Endothelial cell of umbilical vein (primary cell): Measurements from ENCODE around the gene FANK1.

ENCODE experiments used
- EZH2 ChIP-seq: IDR thresholded peaks from 2 replicates; pipeline ENCODE4 v1.6.1; 2012; ENCODE audit warnings: borderline replicate concordance, low read depth, mild to moderate bottlenecking, moderate library complexity, low read length, inconsistent platforms; ENCODE audit not compliant: severe bottlenecking
- POLR2A ChIP-seq: IDR thresholded peaks from 2 replicates; pipeline ENCODE4 v1.6.1; 2012; ENCODE audit warnings: low read depth, mild to moderate bottlenecking, control low read depth, low read length
- POLR2AphosphoS5 ChIP-seq: IDR thresholded peaks from 2 replicates; pipeline ENCODE4 v1.6.1; 2012; ENCODE audit warnings: low read depth, mild to moderate bottlenecking, control low read depth, low read length, moderate library complexity; ENCODE audit not compliant: insufficient read depth
- TF ChIP-seq, protein P1 (sequence below), 2 donors: IDR thresholded peaks; 1 replicate in 1 of 2; 2 replicates in 1 of 2; pipeline ENCODE4 v1.5.1; 2011; ENCODE audit warnings: low read length in 2 of 2, mild to moderate bottlenecking in 2 of 2, moderate library complexity in 2 of 2, control low read depth in 1 of 2, inconsistent platforms in 1 of 2, low read depth in 1 of 2; ENCODE audit not compliant: insufficient read depth in 1 of 2; ENCODE audit errors: extremely low read depth in 1 of 2

DNA sequence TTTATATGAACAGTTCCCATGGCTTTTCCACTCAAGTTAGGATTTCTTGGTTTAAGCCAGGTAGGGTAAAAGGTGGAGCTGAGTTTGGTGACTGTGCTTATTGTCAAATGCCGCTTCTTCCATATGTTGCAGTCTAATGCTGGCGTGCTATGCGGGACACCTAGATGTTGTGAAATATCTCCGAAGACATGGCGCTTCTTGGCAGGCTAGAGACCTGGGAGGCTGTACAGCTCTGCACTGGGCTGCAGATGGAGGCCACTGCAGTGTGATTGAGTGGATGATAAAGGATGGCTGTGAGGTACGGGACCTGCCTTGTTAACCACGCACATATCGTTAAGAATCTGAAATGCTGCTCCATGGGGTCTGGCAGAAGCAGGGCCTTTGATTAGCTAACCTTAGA, 108.4 kb downstream of the FANK1 start:
- TF ChIP-seq, protein P1, sequence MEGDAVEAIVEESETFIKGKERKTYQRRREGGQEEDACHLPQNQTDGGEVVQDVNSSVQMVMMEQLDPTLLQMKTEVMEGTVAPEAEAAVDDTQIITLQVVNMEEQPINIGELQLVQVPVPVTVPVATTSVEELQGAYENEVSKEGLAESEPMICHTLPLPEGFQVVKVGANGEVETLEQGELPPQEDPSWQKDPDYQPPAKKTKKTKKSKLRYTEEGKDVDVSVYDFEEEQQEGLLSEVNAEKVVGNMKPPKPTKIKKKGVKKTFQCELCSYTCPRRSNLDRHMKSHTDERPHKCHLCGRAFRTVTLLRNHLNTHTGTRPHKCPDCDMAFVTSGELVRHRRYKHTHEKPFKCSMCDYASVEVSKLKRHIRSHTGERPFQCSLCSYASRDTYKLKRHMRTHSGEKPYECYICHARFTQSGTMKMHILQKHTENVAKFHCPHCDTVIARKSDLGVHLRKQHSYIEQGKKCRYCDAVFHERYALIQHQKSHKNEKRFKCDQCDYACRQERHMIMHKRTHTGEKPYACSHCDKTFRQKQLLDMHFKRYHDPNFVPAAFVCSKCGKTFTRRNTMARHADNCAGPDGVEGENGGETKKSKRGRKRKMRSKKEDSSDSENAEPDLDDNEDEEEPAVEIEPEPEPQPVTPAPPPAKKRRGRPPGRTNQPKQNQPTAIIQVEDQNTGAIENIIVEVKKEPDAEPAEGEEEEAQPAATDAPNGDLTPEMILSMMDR (IDR thresholded peaks at IDR 0.05; ENCODE audit: extremely low read depth in 1 of 2, insufficient read depth in 1 of 2, low read depth in 1 of 2, low read length in 2 of 2) = no peak
- TF ChIP-seq POLR2A = no peak
- TF ChIP-seq POLR2AphosphoS5 = no peak
- TF ChIP-seq EZH2 = no peak
